Brain microvascular endothelial cell (primary cell): Measurements from ENCODE around the gene CERT1.

Experiments used
- DNase-seq: peaks from one replicate; pipeline ENCODE4 v3.0.0-alpha.2; 2020
- H3K27ac ChIP-seq: fragments of 250-450 bp; sonication (Bioruptor Pico); 2 replicates; pipeline ENCODE4 v1.5.1; 2020; ENCODE audit warnings: mild to moderate bottlenecking, moderate library complexity
- H3K27me3 ChIP-seq: fragments of 250-450 bp; sonication (Bioruptor Pico); replicated peaks from 2 replicates; pipeline ENCODE4 v1.5.1; 2020; ENCODE audit warnings: mild to moderate bottlenecking
- H3K36me3 ChIP-seq: fragments of 250-450 bp; sonication (Bioruptor Pico); replicated peaks from 2 replicates; pipeline ENCODE4 v1.5.1; 2020; ENCODE audit warnings: mild to moderate bottlenecking
- H3K4me3 ChIP-seq: 2 replicates; pipeline ENCODE4 v1.5.1; 2011; ENCODE audit warnings: low read depth, mild to moderate bottlenecking, control low read depth, low read length, moderate library complexity
- CTCF ChIP-seq: IDR thresholded peaks from 2 replicates; pipeline ENCODE4 v1.5.1; 2011; ENCODE audit warnings: low read depth, mild to moderate bottlenecking, moderate library complexity, low read length, control low read depth, inconsistent platforms; ENCODE audit errors: missing control alignments
- in situ Hi-C: cut with HindIII; loops from 2 replicates; pipeline ENCODE4 v1.10.0; 2017; ENCODE audit warnings: low sequenced_read_pairs, low pct_ligation_motif_present

Gene CERT1

GRCh38 chr5:75412111-75412990 lies 99.1 kb downstream of the CERT1 start:
- in situ Hi-C loops: no loop called here
- peak; percentile 25 for TF ChIP-seq CTCF
- peaks cover 2% of the 10 kb centered on the region for H3K36me3 ChIP-seq
- DNase-seq: no peak
- no peak overlapping the region for H3K4me3 ChIP-seq
- no peaks in the 10 kb centered on the region for H3K27me3 ChIP-seq
- no peak overlapping the region for H3K27ac ChIP-seq

- no peak for TF ChIP-seq CTCF
- Histone ChIP-seq H3K27ac (no peak overlapping the region), H3K4me3 (no peak overlapping the region), H3K27me3 (no peaks in the 10 kb centered on the region), H3K36me3 (peaks cover 5% of the 10 kb centered on the region)
- in situ Hi-C loops: no loop called here
- peak; percentile 9 for DNase-seq
These were observed 106.1 kb downstream of the CERT1 start for GRCh38 chr5:75405296-75405695.

- H3K4me3 ChIP-seq: no peak overlapping the region
- H3K27ac ChIP-seq: no peak overlapping the region
- no peak for DNase-seq
- in situ Hi-C loops: no loop called here
- H3K36me3 ChIP-seq: peaks cover 2% of the 10 kb centered on the region
- TF ChIP-seq CTCF: no peak
- H3K27me3 ChIP-seq: no peaks in the 10 kb centered on the region
These were observed 116.2 kb downstream of the CERT1 start for GRCh38 chr5:75395277-75395676.

- DNase-seq: no peak
- H3K36me3 ChIP-seq: peaks cover 23% of the 10 kb centered on the region
- no peaks in the 10 kb centered on the region for H3K27me3 ChIP-seq
- no peak overlapping the region for H3K27ac ChIP-seq
- in situ Hi-C loops: no loop called here
- TF ChIP-seq CTCF: no peak
- H3K4me3 ChIP-seq: no peak overlapping the region
These were observed 122.0 kb downstream of the CERT1 start for GRCh38 chr5:75389430-75389829.

GRCh38 chr5:75387806-75388205 lies 123.6 kb downstream of the CERT1 start:
- in situ Hi-C loops: no loop called here
- TF ChIP-seq CTCF: no peak
- Histone ChIP-seq H3K4me3 (no peak overlapping the region), H3K36me3 (peaks cover 23% of the 10 kb centered on the region), H3K27ac (no peak overlapping the region), H3K27me3 (no peaks in the 10 kb centered on the region)
- no peak for DNase-seq
